Dermis microvascular lymphatic vessel endothelial cell (primary cell): ENCODE data around the gene PHF13. TPM values are rescaled to one million over a fixed set of nuclear protein-coding genes. Genes with fewer than 3 reads are reported as not detected.
"Not testable (repeated sequence)": the region's sequence is repeated elsewhere in the genome, so short reads cannot be mapped to it uniquely, and the experiment has no call there.

Experiments used
- DNase-seq, 2 donors: peaks; one replicate each; pipeline versions ENCODE4 v3.0.0 to v3.0.0-alpha.2; 2010; ENCODE audit warnings: low read depth in 2 of 2
- total RNA-seq: library from RNA; depleted of rRNA; stranded (reverse); fragments of >200 nt; gene quantifications from 2 replicates; pipeline ENCODE4 v1.2.1, GENCODE V29; 2014

Gene PHF13
- total RNA-seq, 1 donor from 2014 or later: 7.2 TPM

- no peak for DNase-seq
These were observed 47.0 kb downstream of the PHF13 start for GRCh38 chr1:6660415-6661049.

DNA sequence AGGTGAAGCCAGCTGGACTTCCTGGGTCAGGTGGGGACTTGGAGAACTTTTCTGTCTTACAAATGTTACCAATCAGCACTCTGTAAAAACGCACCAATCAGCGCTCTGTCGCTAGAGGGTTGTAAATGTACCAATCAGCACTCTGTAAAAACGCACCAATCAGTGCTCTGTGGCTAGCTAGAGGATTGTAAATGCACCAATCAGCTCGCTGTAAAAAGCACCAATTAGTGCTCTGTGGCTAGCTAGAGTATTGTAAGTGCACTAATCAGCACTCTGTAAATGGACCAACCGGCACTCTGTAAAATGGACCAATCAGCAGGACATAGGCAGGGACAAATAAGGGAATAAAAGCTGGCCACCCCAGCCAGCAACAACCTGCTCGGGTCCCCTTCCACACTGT is 48.9 kb downstream of the PHF13 start:
- not testable (repeated sequence) for DNase-seq

- no peak for DNase-seq
These were observed 53.2 kb downstream of the PHF13 start for GRCh38 chr1:6666696-6667095.

DNA sequence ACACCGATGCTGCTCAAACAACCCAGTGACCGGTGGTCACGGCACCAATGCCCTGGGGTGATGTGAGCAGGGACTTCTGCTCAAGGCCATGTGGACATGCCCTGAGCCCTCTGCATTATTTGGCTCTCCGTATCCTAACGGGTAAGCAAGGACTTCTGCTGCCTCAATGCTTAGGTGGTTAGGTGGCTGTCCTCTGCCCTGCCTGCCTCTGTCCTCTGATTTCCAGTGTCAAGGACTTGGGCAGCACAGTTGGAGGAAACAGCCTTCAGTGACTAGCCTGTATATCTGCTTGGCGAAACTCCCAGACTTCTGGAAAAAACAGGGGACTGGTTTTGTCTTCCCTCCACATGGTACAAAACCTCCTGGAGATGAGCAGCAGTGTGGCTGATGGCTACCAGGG is 53.6 kb downstream of the PHF13 start:
- no peak for DNase-seq

DNA sequence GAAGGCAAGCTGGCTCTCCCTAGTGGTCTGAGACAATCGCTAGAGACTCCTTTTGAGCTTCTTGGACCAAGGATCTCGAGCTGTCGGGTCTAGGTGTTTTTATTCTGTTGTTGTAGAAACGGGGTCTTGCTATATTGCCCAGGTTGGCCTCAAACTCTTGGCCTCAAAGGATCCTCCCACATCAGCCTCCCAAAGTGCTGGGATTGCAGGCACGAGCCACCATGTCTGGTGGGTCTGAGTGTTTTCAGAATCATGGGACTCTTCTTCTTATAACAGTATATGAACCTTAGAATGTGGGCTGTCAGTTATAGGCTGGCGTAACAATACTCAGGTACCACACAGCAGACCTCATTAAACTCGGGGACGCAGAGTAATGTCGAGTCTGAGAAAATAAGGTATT is 55.0 kb downstream of the PHF13 start:
- DNase-seq: no peak

DNA sequence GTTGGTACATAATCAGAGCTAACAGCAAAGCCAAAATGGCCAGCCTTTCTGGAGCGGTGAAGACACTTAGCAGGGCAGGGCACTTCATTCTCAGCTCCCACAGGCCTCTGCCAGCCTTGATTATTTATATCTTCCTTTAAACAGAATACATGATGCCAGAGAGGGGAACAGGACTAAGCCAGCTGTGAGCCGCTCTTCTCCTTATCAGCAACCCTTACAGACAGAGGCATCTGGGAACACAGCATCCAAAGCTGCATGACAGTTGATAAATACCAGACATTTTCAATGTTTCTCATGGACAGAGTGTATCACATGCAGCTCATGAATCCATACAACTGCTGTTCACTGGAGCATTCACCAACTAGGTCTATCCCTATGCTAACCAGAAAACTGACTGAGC is 59.0 kb downstream of the PHF13 start:
- no peak for DNase-seq

Other genes with a start within 250 kb of the PHF13 start
- 21.8 and 23.9 TPM in 2 replicates for gene ACOT7, start 220.0 kb upstream of the PHF13 start, total RNA-seq
- 16.2 and 17.6 TPM in 2 replicates for gene HES2, start 193.8 kb upstream of the PHF13 start, total RNA-seq
- gene ESPN, start 189.0 kb upstream of the PHF13 start, total RNA-seq: 0.90 and 1.3 TPM in 2 replicates
- gene TNFRSF25, start 147.6 kb upstream of the PHF13 start, total RNA-seq: 5.6 and 7.1 TPM in 2 replicates
- 21.2 and 23.4 TPM in 2 replicates for gene PLEKHG5, start 122.1 kb upstream of the PHF13 start, total RNA-seq
- gene NOL9, start 59.2 kb upstream of the PHF13 start, total RNA-seq: 16.4 and 17.7 TPM in 2 replicates
- 0.13 TPM in 1 of 2 replicates, not detected in the other for gene TAS1R1, start 58.4 kb upstream of the PHF13 start, total RNA-seq
- gene ZBTB48, start 33.7 kb upstream of the PHF13 start, total RNA-seq: 9.5 and 14.0 TPM in 2 replicates
- gene KLHL21, start 10.9 kb upstream of the PHF13 start, total RNA-seq: 9.4 and 19.7 TPM in 2 replicates
- gene THAP3, start 11.1 kb downstream of the PHF13 start, total RNA-seq: 15.6 and 16.0 TPM in 2 replicates
- gene DNAJC11, start 88.1 kb downstream of the PHF13 start, total RNA-seq: 32.4 and 32.5 TPM in 2 replicates
- gene CAMTA1, start 171.7 kb downstream of the PHF13 start, total RNA-seq: 33.9 and 37.6 TPM in 2 replicates